ENCODE measurements around the gene TRIM14.
"Not testable (repeated sequence)": the region's sequence is repeated elsewhere in the genome, so short reads cannot be mapped to it uniquely, and the experiment has no call there.

Gene TRIM14

GRCh38 chr9:98080326-98080725 lies 38.7 kb downstream of the TRIM14 start:
- DNase-seq: no peak

GRCh38 chr9:98078895-98079294 lies 40.1 kb downstream of the TRIM14 start:
- DNase-seq: no peak

- DNase-seq: not testable (repeated sequence)
These were observed 42.5 kb downstream of the TRIM14 start for GRCh38 chr9:98076514-98076890.

GRCh38 chr9:98075332-98075805 lies 43.7 kb downstream of the TRIM14 start:
- DNase-seq: no peak

- DNase-seq: peak; percentile 81 to 83
These were observed 44.7 kb downstream of the TRIM14 start for GRCh38 chr9:98074115-98074990.

- no peak for DNase-seq
These were observed 47.3 kb downstream of the TRIM14 start for GRCh38 chr9:98071737-98072136.

- no peak for DNase-seq
These were observed 48.3 kb downstream of the TRIM14 start for GRCh38 chr9:98070704-98071103.

GRCh38 chr9:98069551-98069950 lies 49.5 kb downstream of the TRIM14 start:
- no peak for DNase-seq

GRCh38 chr9:98067184-98067583 lies 51.8 kb downstream of the TRIM14 start:
- DNase-seq: no peak

- no peak for DNase-seq
These were observed 52.8 kb downstream of the TRIM14 start for GRCh38 chr9:98066235-98066634.

GRCh38 chr9:98064623-98065392 lies 54.2 kb downstream of the TRIM14 start:
- DNase-seq: no peak

GRCh38 chr9:98062161-98062560 lies 56.9 kb downstream of the TRIM14 start:
- DNase-seq: no peak

- DNase-seq: no peak
These were observed 61.8 kb downstream of the TRIM14 start for GRCh38 chr9:98057138-98057799.

GRCh38 chr9:98056269-98057137 lies 62.5 kb downstream of the TRIM14 start, which contains the start of gene NANS:
TSS of gene NANS (plus strand) at chr9:98056732. CDS start at chr9:98056809, 77 bp downstream.
- DNase-seq: peak; percentile 91 to 96

GRCh38 chr9:98054376-98054951 lies 64.6 kb downstream of the TRIM14 start:
- no peak for DNase-seq

- DNase-seq: no peak
These were observed 68.7 kb downstream of the TRIM14 start for GRCh38 chr9:98050351-98050750.

GRCh38 chr9:98049288-98050072 lies 69.5 kb downstream of the TRIM14 start:
- DNase-seq: no peak

GRCh38 chr9:98047002-98047401 lies 72.0 kb downstream of the TRIM14 start:
- DNase-seq: no peak

GRCh38 chr9:98046180-98046543 lies 72.9 kb downstream of the TRIM14 start:
- DNase-seq: no peak

- DNase-seq: peak; percentile 41 to 50
These were observed 73.5 kb downstream of the TRIM14 start for GRCh38 chr9:98045234-98046179.
